Measurements from ENCODE around the gene CCT3.

GRCh38 chr1:156303241-156303640 is 34.9 kb downstream of the CCT3 start:
- TF ChIP-seq CTCF (IDR thresholded peaks at IDR 0.05; ENCODE audit: borderline replicate concordance, extremely low read depth, low read length, poor library complexity, severe bottlenecking) (no peak), EZH2 (IDR thresholded peaks at IDR 0.05; ENCODE audit: borderline replicate concordance, low read depth, low read length, severe bottlenecking) (no peak)

All from DND-41 (cell line).